Body of pancreas (tissue), 4 donors: ENCODE results near the gene C9orf40. TPM values are rescaled to one million over a fixed set of nuclear protein-coding genes. Genes with fewer than 3 reads are reported as not detected.

Experiments used
- ATAC-seq: fragments of 150-250 bp; one replicate; pipeline ENCODE4 v1.9.1; 2016
- DNase-seq, 4 donors: peaks; one replicate each; pipeline ENCODE4 v3.0.0-alpha.2; 2019
- H3K27ac ChIP-seq, 4 donors: fragments of 200-600 bp; sonication (generic); 1 replicate in 3 of 4; 2 replicates in 1 of 4; pipeline versions ENCODE4 v1.5.1 to v1.6.1; 2016 to 2019; ENCODE audit warnings: mild to moderate bottlenecking in 1 of 4, mixed read lengths in 1 of 4, moderate library complexity in 1 of 4
- H3K27me3 ChIP-seq, 2 donors: fragments of 200-600 bp; sonication (generic); one replicate each; pipeline ENCODE4 v1.6.0; 2016; ENCODE audit warnings: mild to moderate bottlenecking in 1 of 2
- H3K36me3 ChIP-seq, 2 donors: fragments of 200-600 bp; sonication (generic); replicated peaks in 1 of 2; 2 replicates each; pipeline ENCODE4 v1.5.1; 2016; ENCODE audit warnings: low read depth in 2 of 2; ENCODE audit not compliant: insufficient read depth in 1 of 2
- H3K4me1 ChIP-seq: fragments of 200-600 bp; sonication (generic); one replicate; pipeline ENCODE4 v1.6.0; 2016
- H3K4me3 ChIP-seq, 2 donors: fragments of 200-600 bp; sonication (generic); 1 replicate in 1 of 2; 2 replicates in 1 of 2; pipeline ENCODE4 v1.5.1; 2016 to 2019
- H3K9me3 ChIP-seq, 3 donors: fragments of 200-600 bp; sonication (generic); 1 replicate in 2 of 3; 2 replicates in 1 of 3; pipeline ENCODE4 v1.5.1; 2016
- CTCF ChIP-seq, 7 experiments: fragments of 450-650 bp in 4 of 7; fragments of 200-600 bp in 3 of 7; sonication (generic) in 3 of 7; IDR thresholded peaks; one replicate each; pipeline ENCODE4 v1.5.1; 2016 to 2019; ENCODE audit warnings: antibody characterized with exemption in 7 of 7
- POLR2A ChIP-seq, 3 donors: fragments of 450-650 bp; IDR thresholded peaks; one replicate each; pipeline ENCODE4 v1.6.1; 2016; ENCODE audit warnings: antibody characterized with exemption in 3 of 3, mild to moderate bottlenecking in 2 of 3
- WGBS, 2 donors: methylation state at CpG; one replicate each; pipeline ENCODE4 v1.1.5; 2017; 5-methylcytosine and 5-hydroxymethylcytosine counted together
- intact Hi-C: fragments of 100-400 bp; cut with DNase I; formaldehyde crosslinking; loops from one replicate; pipeline ENCODE4 v1.15.1; 2023
- total RNA-seq, 2 donors: library from RNA; depleted of rRNA; stranded (reverse); fragments of >200 nt; gene quantifications; one replicate each; pipeline ENCODE4 v1.1.0, GENCODE V29; 2016

C9orf40 gene
- total RNA-seq, 2 donors from 2014 or later: 1.3 to 9.9 TPM

- intact Hi-C loops: no loop called here
- TF ChIP-seq POLR2A (IDR thresholded peaks at IDR 0.05): no peak
- TF ChIP-seq CTCF (IDR thresholded peaks at IDR 0.05): no peak
Observed at GRCh38 chr9:74973714-74974113, 21.0 kb upstream of the C9orf40 start.

GRCh38 chr9:74963056-74963455 lies 10.3 kb upstream of the C9orf40 start:
- no peak overlapping the region for H3K4me3 ChIP-seq
- no peaks in the 10 kb centered on the region for H3K4me1 ChIP-seq
- H3K27ac ChIP-seq: no peak overlapping the region
- H3K27me3 ChIP-seq: no peaks in the 10 kb centered on the region
- no peaks in the 10 kb centered on the region for H3K9me3 ChIP-seq
- TF ChIP-seq CTCF (IDR thresholded peaks at IDR 0.05) (no peak), POLR2A (IDR thresholded peaks at IDR 0.05) (no peak)
- no peak for DNase-seq
- no peaks in the 10 kb centered on the region for H3K36me3 ChIP-seq
- 97 to 98% methylated on average over 2 of the region's 2 CpGs for WGBS, 2 donors
- ATAC-seq: no peak
- intact Hi-C loops: no loop called here

More at GRCh38 chr9:74973714-74974113, 21.0 kb upstream of the C9orf40 start:
- Histone ChIP-seq H3K36me3 (no peaks in the 10 kb centered on the region), H3K4me1 (no peaks in the 10 kb centered on the region), H3K27me3 (no peaks in the 10 kb centered on the region), H3K4me3 (no peak overlapping the region), H3K9me3 (no peaks in the 10 kb centered on the region), H3K27ac (no peak overlapping the region)
- DNase-seq (no peak), ATAC-seq (no peak)

- no peak for DNase-seq
- WGBS, 2 donors: 86 to 100% methylated on average over 1 of the region's 1 CpG
- Histone ChIP-seq H3K4me1 (no peaks in the 10 kb centered on the region), H3K36me3 (no peaks in the 10 kb centered on the region), H3K27ac (no peak overlapping the region), H3K4me3 (no peak overlapping the region), H3K27me3 (no peaks in the 10 kb centered on the region), H3K9me3 (no peaks in the 10 kb centered on the region)
- no peak for ATAC-seq
- TF ChIP-seq CTCF (IDR thresholded peaks at IDR 0.05) (no peak), POLR2A (IDR thresholded peaks at IDR 0.05) (no peak)
- intact Hi-C loops: no loop called here
Observed at GRCh38 chr9:74961496-74961895, 8.8 kb upstream of the C9orf40 start.

- 87 to 100% methylated on average over 2 of the region's 2 CpGs for WGBS, 2 donors
- TF ChIP-seq POLR2A (IDR thresholded peaks at IDR 0.05): no peak
- no peak for TF ChIP-seq CTCF (IDR thresholded peaks at IDR 0.05)
- no peak overlapping the region for H3K27ac ChIP-seq
- no peaks in the 10 kb centered on the region for H3K36me3 ChIP-seq
- no peaks in the 10 kb centered on the region for H3K9me3 ChIP-seq
- no peaks in the 10 kb centered on the region for H3K4me1 ChIP-seq
- DNase-seq (no peak), ATAC-seq (no peak)
- intact Hi-C loops: no loop called here
- no peak overlapping the region for H3K4me3 ChIP-seq
- H3K27me3 ChIP-seq: no peaks in the 10 kb centered on the region
Observed at GRCh38 chr9:74960561-74960960, 7.8 kb upstream of the C9orf40 start.

- TF ChIP-seq CTCF (IDR thresholded peaks at IDR 0.05): no peak
- intact Hi-C loops: no loop called here
- ATAC-seq: no peak
Observed at GRCh38 chr9:74958587-74958986, 5.9 kb upstream of the C9orf40 start.

More at GRCh38 chr9:74958587-74958986, 5.9 kb upstream of the C9orf40 start:
- DNase-seq: no peak
- Histone ChIP-seq H3K27me3 (no peaks in the 10 kb centered on the region), H3K36me3 (no peaks in the 10 kb centered on the region), H3K4me3 (no peak overlapping the region), H3K4me1 (no peaks in the 10 kb centered on the region), H3K9me3 (no peaks in the 10 kb centered on the region), H3K27ac (no peak overlapping the region)
